K562 (cell line): Measurements from ENCODE around the gene TRUB2. TPM values are rescaled to one million over a fixed set of nuclear protein-coding genes. Genes with fewer than 3 reads are reported as not detected.
A peak's percentile ranks its signal among the peaks of the same experiment; 100 is the strongest.

Experiments
- ARHGAP35 ChIP-seq: fragments of 450-650 bp; IDR thresholded peaks from 2 replicates; pipeline ENCODE4 v1.6.1; 2018; ENCODE audit not compliant: partially characterized antibody
- CHD2 ChIP-seq: IDR thresholded peaks from 2 replicates; pipeline ENCODE4 v1.6.1; 2011; ENCODE audit warnings: low read depth, low read length
- ESRRA ChIP-seq: fragments of 450-650 bp; IDR thresholded peaks from 2 replicates; pipeline ENCODE4 v1.6.1; 2014; ENCODE audit warnings: low read depth, mild to moderate bottlenecking, moderate library complexity, borderline replicate concordance
- ETS2 ChIP-seq: IDR thresholded peaks from 2 replicates; pipeline ENCODE4 v1.6.1; 2016; ENCODE audit warnings: borderline replicate concordance, missing genetic modification characterization, mild to moderate bottlenecking, moderate library complexity, missing compliant biosample characterization; ENCODE audit not compliant: poor library complexity, severe bottlenecking
- GABPB2 ChIP-seq: fragments of 250-450 bp; sonication (Bioruptor Pico); conservative IDR thresholded peaks from 2 replicates; pipeline ENCODE4 v1.5.1; 2021; ENCODE audit warnings: mild to moderate bottlenecking
- HDAC2 ChIP-seq: fragments of 450-650 bp; IDR thresholded peaks from 2 replicates; pipeline ENCODE4 v1.6.1; 2016; ENCODE audit warnings: mild to moderate bottlenecking
- HNRNPL ChIP-seq: fragments of 200-400 bp; formaldehyde crosslinking; IDR thresholded peaks from 2 replicates; pipeline ENCODE4 v1.6.1; 2017; ENCODE audit warnings: low read depth, mild to moderate bottlenecking, low read length
- IFI16 ChIP-seq: fragments of 250-450 bp; sonication (Bioruptor Pico); IDR thresholded peaks from 2 replicates; pipeline ENCODE4 v2.1.2; 2022; ENCODE audit warnings: mild to moderate bottlenecking, inconsistent platforms
- KDM2B ChIP-seq: fragments of 250-450 bp; sonication (Bioruptor Pico); IDR thresholded peaks from 2 replicates; pipeline ENCODE4 v1.8.0; 2021; ENCODE audit warnings: mild to moderate bottlenecking, moderate library complexity
- NFIC ChIP-seq: fragments of 450-650 bp; IDR thresholded peaks from 2 replicates; pipeline ENCODE4 v1.6.1; 2017; ENCODE audit warnings: mild to moderate bottlenecking, inconsistent platforms
- RBM22 ChIP-seq: fragments of 200-400 bp; formaldehyde crosslinking; IDR thresholded peaks from 2 replicates; pipeline ENCODE4 v1.6.1; 2018; ENCODE audit warnings: low read length, low read depth; ENCODE audit not compliant: poor library complexity, severe bottlenecking
- RREB1 ChIP-seq: fragments of 250-450 bp; sonication (Bioruptor Pico); IDR thresholded peaks from 2 replicates; pipeline ENCODE4 v1.4.0; 2020
- SAP30 ChIP-seq: fragments of 200-600 bp; sonication (generic); IDR thresholded peaks from 2 replicates; pipeline ENCODE4 v1.6.1; 2012; ENCODE audit warnings: borderline replicate concordance, low read depth, mild to moderate bottlenecking, moderate library complexity, low read length, control low read depth, inconsistent platforms; ENCODE audit not compliant: insufficient read depth, poor library complexity, severe bottlenecking
- ZNF644 ChIP-seq: fragments of 200-800 bp; sonication (Bioruptor generic); IDR thresholded peaks from 2 replicates; pipeline ENCODE4 v1.6.1; 2016; ENCODE audit warnings: low read depth, missing genetic modification characterization, missing compliant biosample characterization
- polyA plus RNA-seq, 8 experiments: library from polyadenylated mRNA; depleted of rRNA in 4 of 8; stranded (reverse) in 5 of 8; unstranded in 3 of 8; fragments of >200 nt; fragmentation: Nextera tagmentation in 2 of 8; fragmentation: Illumina TruSeq in 1 of 8; extraction: Ambion mirVana in 2 of 8; extraction: Trizol in 1 of 8; gene quantifications; 2 replicates each; pipeline versions ENCODE4 v1.2.1 to v1.2.3, GENCODE V29; 2011 to 2014; ENCODE audit warnings: inconsistent platforms in 1 of 8, missing spikeins in 1 of 8
- total RNA-seq, 7 experiments: library from RNA; depleted of rRNA in 6 of 7; stranded (reverse); fragments of >200 nt in 6 of 7; fragmentation: Illumina TruSeq in 2 of 7; extraction: Trizol in 2 of 7; gene quantifications; 2 replicates each; pipeline versions ENCODE4 v1.2.1 to v1.2.3, GENCODE V29; 2011 to 2021; ENCODE audit warnings: low replicate concordance in 1 of 7
- TF ChIP-seq, protein P1 (sequence below): sonication (generic); formaldehyde crosslinking; IDR thresholded peaks from 2 replicates; pipeline ENCODE4 v1.9.0; 2022; ENCODE audit warnings: mild to moderate bottlenecking, missing genetic modification reagents
- TF ChIP-seq, protein P2 (sequence below): fragments of 250-450 bp; sonication (Bioruptor Pico); IDR thresholded peaks from 2 replicates; pipeline ENCODE4 v1.9.0; 2021; ENCODE audit warnings: mild to moderate bottlenecking
- TF ChIP-seq, protein P3 (sequence below): sonication (generic); formaldehyde crosslinking; IDR thresholded peaks from 2 replicates; pipeline ENCODE4 v1.8.0; 2022; ENCODE audit warnings: missing genetic modification reagents, mild to moderate bottlenecking, borderline replicate concordance

Gene TRUB2
- total and polyA plus RNA-seq, 9 of the 15 experiments (the other 6 are each of a cell fraction or from before 2014, with no cell fraction given), result 9.3 to 110 (median 63.0) TPM

GRCh38 chr9:128339761-128340690 is 17.8 kb upstream of the TRUB2 start, which contains the start of gene SLC27A4 (continued):
- peak; percentile 81; the same call in 1 of the 2 replicates for TF ChIP-seq GABPB2 (CRISPR knock-in tag)
- 0 out of 2 replicates have a peak, but pooled peaks have one; percentile 9 for TF ChIP-seq RREB1
- TF ChIP-seq ESRRA, result peak; percentile 78
- TF ChIP-seq KDM2B (CRISPR knock-in tag), result peak; percentile 93
- peak; percentile 64; the same call in 1 of the 2 replicates for TF ChIP-seq IFI16 (CRISPR knock-in tag)
- TF ChIP-seq ARHGAP35, result no peak
- peak; percentile 86 for TF ChIP-seq ZNF644
- TF ChIP-seq HNRNPL, result peak; percentile 94
- no peak for TF ChIP-seq RBM22
- TF ChIP-seq, protein P1, sequence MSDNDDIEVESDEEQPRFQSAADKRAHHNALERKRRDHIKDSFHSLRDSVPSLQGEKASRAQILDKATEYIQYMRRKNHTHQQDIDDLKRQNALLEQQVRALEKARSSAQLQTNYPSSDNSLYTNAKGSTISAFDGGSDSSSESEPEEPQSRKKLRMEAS (CRISPR knock-in tag), result peak; percentile 72
- no peak for TF ChIP-seq NFIC
- peak; percentile 95 for TF ChIP-seq HDAC2
- TF ChIP-seq, protein P2, sequence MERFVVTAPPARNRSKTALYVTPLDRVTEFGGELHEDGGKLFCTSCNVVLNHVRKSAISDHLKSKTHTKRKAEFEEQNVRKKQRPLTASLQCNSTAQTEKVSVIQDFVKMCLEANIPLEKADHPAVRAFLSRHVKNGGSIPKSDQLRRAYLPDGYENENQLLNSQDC (CRISPR knock-in tag), result no peak
- TF ChIP-seq SAP30, result peak; percentile 61
- TF ChIP-seq CHD2, result peak; percentile 44
- TF ChIP-seq, protein P3, sequence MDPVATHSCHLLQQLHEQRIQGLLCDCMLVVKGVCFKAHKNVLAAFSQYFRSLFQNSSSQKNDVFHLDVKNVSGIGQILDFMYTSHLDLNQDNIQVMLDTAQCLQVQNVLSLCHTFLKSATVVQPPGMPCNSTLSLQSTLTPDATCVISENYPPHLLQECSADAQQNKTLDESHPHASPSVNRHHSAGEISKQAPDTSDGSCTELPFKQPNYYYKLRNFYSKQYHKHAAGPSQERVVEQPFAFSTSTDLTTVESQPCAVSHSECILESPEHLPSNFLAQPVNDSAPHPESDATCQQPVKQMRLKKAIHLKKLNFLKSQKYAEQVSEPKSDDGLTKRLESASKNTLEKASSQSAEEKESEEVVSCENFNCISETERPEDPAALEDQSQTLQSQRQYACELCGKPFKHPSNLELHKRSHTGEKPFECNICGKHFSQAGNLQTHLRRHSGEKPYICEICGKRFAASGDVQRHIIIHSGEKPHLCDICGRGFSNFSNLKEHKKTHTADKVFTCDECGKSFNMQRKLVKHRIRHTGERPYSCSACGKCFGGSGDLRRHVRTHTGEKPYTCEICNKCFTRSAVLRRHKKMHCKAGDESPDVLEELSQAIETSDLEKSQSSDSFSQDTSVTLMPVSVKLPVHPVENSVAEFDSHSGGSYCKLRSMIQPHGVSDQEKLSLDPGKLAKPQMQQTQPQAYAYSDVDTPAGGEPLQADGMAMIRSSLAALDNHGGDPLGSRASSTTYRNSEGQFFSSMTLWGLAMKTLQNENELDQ (CRISPR knock-in tag), result no peak
- TF ChIP-seq ETS2 (tag), result no peak
